ENCODE data around the gene SULT1B1.

Gene SULT1B1

DNA sequence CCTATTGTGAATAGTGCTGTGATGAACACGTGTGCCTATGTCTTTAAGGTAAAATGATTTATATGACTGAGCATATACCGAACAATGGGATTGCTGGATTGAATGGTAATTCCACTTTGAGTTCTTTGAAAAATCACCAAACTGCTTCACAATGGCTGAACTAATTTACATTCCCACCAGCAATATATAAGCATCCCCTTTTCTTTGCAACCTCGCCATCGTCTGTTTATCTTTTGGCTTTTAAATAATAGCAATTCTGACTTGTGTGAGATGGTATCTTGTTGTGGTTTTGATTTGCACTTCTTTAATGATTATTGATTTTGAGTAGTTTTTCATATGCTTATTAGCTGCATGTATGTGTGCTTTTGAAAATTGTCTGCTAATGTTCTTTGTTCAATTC is 75.6 kb downstream of the SULT1B1 start:
- FAIRE-seq: no peak

All from endometrium (tissue), 2 donors.